NCI-H1694 (cell line): ENCODE data around the gene CDH4.

Source experiments
- DNase-seq: peaks from one replicate; lab custom pipeline; 2025; lab: John Stamatoyannopoulos, UW

CDH4 gene

DNA sequence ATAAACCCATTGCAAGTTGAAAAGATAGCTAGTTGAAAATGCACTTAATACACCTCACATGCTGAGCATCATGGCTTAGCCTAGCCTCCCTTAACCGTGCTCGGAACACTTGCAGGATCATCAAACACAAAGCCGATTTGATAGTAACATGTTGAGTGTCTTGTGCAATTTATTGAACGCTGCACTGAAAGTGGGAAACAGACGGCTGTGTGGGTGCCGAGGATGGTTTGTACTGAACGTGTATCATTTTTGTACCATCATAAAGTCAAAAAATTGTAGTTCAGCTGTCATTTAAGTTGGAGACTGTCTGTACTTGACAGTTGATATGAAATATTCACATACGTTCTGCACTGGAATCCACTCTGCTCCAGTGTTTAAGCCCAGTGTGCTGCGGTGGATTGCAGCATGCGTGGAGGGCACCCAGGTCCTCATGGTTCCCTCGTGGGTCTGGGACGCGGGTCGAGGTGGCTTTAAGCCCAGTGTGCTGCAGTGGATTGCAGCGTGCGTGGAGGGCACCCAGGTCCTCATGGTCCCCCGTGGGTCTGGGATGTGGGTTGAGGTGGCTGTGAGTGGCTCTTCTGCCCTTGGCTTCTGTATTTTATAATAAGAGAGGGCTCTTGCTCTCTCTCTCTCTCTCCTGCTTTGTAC, 77.0 kb downstream of the CDH4 start:
- no peak for DNase-seq

- DNase-seq: no peak
Observed at GRCh38 chr20:61330441-61330840, 78.4 kb downstream of the CDH4 start.

DNA sequence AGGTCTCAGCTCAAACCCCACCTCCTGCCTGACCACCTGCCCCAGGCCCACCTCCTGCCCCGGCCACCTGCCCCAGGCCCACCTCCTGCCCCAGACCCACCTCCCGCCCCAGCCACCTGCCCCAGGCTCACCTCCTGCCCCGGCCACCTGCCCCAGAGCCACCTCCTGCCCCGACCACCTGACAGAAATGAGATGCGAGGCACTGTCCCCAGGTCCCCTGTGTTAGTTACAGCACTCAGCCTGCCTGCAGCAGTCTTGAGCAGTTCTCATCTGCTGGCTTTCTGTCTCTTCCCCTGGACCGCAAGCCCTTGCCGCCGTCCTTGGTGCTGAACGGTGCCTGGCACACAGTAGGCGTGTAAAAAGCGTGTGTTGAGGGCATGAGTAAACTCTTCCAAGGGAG, 79.5 kb downstream of the CDH4 start:
- no peak for DNase-seq

DNA sequence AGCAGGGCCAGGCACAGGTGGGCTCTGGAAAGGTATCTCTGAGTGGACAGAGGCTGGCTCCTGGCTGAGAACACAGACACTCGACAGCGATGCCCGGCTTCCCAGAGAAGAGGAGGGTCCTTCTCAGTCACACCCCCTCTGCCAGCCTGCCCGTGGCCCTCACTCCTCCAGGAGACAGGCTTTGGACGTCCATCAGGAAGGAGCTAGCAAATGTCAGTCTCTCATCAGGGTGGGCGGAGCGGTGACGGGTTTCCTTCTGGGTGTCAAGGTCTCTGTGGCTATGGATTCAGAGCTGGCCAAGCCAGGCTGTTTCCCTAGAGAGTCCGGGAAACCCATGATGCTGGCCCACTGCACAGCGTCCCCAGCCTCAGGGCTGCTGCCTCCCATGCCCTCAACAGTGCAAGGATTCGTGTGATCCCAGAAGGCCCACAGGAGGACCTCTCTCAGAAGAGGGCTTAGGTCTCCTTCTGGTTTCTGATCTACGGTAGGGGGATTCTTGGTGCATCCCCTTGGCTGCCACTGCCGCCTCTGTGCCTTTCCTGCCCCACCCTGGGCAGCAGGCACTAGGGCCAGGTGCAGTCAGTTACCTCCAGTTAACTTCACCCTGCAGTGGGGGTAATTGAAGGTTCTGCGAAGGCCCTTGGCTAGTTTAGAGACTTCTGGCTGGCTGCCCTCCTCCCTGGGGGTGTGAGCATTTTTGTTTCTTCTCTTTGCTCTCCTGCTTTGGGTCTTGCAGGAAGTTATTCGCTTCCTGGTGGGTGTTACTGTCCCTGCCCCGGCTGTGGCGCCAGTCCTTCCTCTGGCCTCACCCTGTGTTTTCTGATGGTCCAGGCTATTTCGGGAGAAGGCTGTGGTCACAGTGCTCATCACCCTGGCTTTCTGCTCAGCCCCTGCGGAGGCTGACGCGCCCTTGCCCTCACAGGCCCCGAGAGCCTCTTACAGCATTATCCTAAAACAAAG, 80.2 kb downstream of the CDH4 start:
- no peak for DNase-seq

- no peak for DNase-seq
Observed at GRCh38 chr20:61333484-61334108, 81.5 kb downstream of the CDH4 start.

DNA sequence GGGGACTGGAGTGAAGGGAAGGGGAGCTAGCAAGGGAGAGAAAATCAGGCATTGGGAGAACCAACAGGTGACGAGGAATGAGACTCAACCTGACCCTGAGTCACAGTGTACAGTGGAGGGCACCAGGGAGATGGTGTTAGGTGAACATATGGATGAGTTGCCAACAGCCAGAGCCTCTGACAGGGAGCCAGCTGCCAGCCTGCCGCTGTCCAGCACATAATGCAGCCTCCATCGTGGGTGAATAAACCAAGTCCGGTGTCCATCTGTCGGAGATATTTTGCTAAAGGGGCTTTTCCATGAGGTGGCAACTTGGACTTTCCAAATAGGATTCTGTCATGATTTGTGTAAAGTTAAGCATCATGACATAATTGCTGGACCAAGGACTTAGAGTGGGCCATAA, 88.1 kb downstream of the CDH4 start:
- no peak for DNase-seq

GRCh38 chr20:61341605-61342004, 89.5 kb downstream of the CDH4 start:
- no peak for DNase-seq

DNA sequence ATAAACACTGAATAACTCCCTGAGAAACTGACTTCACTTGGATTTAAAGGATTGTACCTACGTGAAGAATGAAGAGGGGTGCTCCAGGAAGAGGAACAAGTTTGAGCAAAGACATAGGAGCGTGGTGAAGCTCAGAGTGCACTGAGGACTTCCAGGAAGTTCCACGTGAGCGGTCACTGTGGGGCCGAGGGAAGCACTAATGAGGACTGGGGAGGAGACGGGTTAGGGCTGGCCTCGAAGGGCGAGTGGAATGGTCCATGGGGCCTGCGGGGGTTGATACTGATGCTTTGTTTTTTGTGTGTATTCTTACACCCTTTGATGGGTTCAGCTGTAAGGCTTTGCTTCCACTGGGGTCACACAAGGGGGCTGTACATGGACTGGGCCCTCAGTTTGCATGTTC, 91.9 kb downstream of the CDH4 start:
- no peak for DNase-seq

- no peak for DNase-seq
Observed at GRCh38 chr20:61345656-61346055, 93.6 kb downstream of the CDH4 start.

DNA sequence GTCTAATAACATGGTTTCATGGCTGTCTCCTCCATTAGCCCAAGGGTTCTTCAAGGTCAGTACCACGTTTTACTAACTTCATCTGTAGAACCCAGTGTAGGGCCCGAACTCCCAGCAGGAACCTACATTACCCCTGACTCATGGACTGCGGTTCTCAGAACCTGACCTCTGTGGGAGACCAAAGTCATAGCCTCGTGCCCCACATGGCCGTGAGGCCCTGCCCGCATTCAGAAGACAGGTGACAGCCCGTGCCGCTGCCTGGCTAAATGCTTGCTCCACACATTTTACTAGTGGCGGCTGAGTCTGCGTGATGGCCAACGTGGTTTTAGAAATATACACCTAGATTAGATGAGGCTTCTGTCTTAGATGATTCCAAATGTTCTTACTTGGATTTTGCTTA, 94.9 kb downstream of the CDH4 start:
- no peak for DNase-seq

- no peak for DNase-seq
Observed at GRCh38 chr20:61347443-61347842, 95.4 kb downstream of the CDH4 start.

DNA sequence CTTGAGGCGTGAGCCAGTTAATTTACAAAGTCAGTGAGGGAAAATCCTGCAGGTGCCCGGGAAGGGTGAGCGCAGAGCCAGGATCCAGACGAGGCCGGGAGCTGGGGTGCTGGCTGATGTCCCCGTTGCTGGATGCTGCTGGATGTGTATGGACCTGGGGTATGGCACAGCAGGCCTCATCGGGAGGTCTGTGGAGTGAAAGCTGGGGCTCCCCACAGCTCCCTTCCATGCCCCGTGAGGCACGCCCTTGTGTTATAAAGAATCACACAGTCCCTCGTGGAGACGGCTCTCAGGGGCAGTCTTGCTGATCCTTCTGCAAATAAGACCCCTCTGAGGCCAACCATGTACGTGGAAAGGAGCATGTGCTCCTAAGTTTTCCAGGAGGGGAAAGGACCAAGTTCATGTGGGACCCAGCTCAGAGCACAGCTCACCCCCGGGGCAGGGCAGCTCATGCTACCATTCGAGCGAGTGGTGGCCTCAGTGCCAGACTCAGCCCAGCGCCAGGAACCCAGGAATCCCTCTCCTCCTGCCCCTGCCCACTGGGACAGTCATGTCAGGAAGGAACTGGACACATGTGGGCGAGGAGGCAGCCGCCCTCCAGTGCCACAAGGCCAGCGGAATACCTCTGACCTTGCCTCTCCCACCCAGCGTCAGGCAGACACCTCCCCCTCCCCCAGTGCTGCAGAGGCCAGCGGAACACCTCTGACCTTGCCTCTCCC, 97.5 kb downstream of the CDH4 start:
- DNase-seq: no peak

- DNase-seq: no peak
Observed at GRCh38 chr20:61350500-61351250, 98.6 kb downstream of the CDH4 start.

- DNase-seq: no peak
Observed at GRCh38 chr20:61352346-61353260, 100.5 kb downstream of the CDH4 start.

- no peak for DNase-seq
Observed at GRCh38 chr20:61353261-61354000, 101.4 kb downstream of the CDH4 start.

DNA sequence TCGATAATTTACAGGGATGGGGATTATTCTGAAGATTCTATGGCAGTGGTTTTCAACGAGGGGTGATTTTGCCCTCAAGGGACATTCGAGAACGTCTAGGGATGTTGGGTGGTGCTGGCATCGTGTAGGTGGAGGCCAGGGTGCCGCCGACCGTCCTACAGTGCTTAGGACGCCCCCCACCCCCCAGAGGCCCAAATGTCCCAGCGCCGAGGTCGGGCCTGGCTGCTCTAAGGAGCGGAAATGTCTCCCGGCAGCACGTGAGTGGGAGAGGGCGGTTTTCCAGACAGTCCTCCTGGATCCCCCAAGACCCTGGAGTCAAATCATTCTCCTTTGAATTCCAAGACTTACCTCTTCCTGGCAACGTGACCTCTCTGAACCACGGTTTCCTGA, 101.9 kb downstream of the CDH4 start:
- no peak for DNase-seq

GRCh38 chr20:61354501-61354900, 102.4 kb downstream of the CDH4 start:
- no peak for DNase-seq

DNA sequence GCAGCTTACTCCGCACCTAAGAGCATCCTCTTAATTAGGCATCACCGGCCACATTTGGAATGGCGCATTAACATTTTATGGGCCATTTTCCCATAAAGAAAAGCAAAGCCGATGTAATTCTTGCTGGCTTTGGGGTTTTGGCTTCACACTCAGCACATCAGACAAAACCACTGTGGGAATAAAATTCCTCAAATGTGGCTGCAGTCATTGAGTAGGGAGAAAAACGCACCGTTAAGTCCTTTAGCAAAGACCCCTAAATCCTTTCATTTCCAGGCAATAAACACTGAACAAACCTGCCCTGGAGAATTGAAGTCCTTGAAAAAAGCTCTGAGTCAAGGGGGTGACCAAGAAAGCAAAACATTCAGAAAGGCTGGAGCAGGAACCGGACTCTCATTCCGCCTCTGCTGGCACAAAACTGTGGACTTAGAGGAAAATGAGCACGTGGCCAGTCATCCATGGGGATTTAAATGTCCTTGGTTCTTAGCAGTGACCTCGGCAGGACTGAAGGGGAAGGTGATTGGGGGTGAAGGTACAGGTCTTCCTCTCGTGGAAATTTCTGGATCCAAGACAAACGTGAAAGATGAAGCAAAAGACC, 102.9 kb downstream of the CDH4 start:
- no peak for DNase-seq

GRCh38 chr20:61355585-61355984, 103.5 kb downstream of the CDH4 start:
- DNase-seq: no peak
